Sigmoid colon (tissue), 7 donors: ENCODE measurements around the gene CTXND1. TPM values are rescaled to one million over a fixed set of nuclear protein-coding genes. Genes with fewer than 3 reads are reported as not detected.

Experiments
- DNase-seq: peaks from one replicate; pipeline ENCODE4 v3.0.0-alpha.2; 2019
- H3K27ac ChIP-seq, 4 donors: fragments of 200-600 bp; sonication (generic); one replicate each; pipeline ENCODE4 v1.5.1; 2016 to 2019; ENCODE audit warnings: mild to moderate bottlenecking in 1 of 4
- H3K27me3 ChIP-seq, 3 donors: fragments of 200-600 bp; sonication (generic); one replicate each; pipeline ENCODE4 v1.5.1; 2019; ENCODE audit warnings: mild to moderate bottlenecking in 1 of 3
- H3K36me3 ChIP-seq, 4 donors: fragments of 200-600 bp; sonication (generic); one replicate each; pipeline ENCODE4 v1.5.1; 2016 to 2019
- H3K4me1 ChIP-seq, 4 donors: fragments of 200-600 bp; sonication (generic); one replicate each; pipeline ENCODE4 v1.5.1; 2017 to 2019
- H3K4me3 ChIP-seq, 4 donors: fragments of 200-600 bp; sonication (generic); one replicate each; pipeline ENCODE4 v1.5.1; 2017 to 2019; ENCODE audit warnings: mild to moderate bottlenecking in 2 of 4, moderate library complexity in 1 of 4
- H3K9me3 ChIP-seq, 4 donors: fragments of 200-600 bp in 3 of 4; sonication (generic) in 3 of 4; one replicate each; pipeline versions ENCODE4 v1.5.1 to v1.6.1; 2013 to 2019
- EP300 ChIP-seq, 4 donors: sonication (generic); formaldehyde crosslinking; IDR thresholded peaks; one replicate each; pipeline ENCODE4 v1.6.1; 2017; ENCODE audit warnings: antibody characterized with exemption in 4 of 4
- POLR2A ChIP-seq, 2 donors: fragments of 450-650 bp; IDR thresholded peaks; one replicate each; pipeline ENCODE4 v1.6.1; 2016; ENCODE audit warnings: antibody characterized with exemption in 2 of 2, mild to moderate bottlenecking in 2 of 2, moderate library complexity in 2 of 2
- POLR2AphosphoS5 ChIP-seq, 4 donors: sonication (generic); formaldehyde crosslinking; IDR thresholded peaks; one replicate each; pipeline ENCODE4 v1.6.1; 2017; ENCODE audit warnings: antibody characterized with exemption in 4 of 4
- WGBS, 2 donors: extraction: QIAGEN DNeasy Blood & Tissue Kit; methylation state at CpG; one replicate each; pipeline ENCODE4 v1.1.7; 2013; 5-methylcytosine and 5-hydroxymethylcytosine counted together
- intact Hi-C: fragments of 100-400 bp; cut with DNase I; formaldehyde crosslinking; loops from one replicate; pipeline ENCODE4 v1.15.1; 2023
- polyA plus RNA-seq, 3 donors: library from polyadenylated mRNA; stranded (reverse); fragments of 200-250 nt; gene quantifications; one replicate each; pipeline ENCODE4 v1.2.3, GENCODE V29; 2013
- total RNA-seq, 4 donors: library from RNA; depleted of rRNA; stranded (reverse); fragments of >200 nt; gene quantifications; one replicate each; pipeline ENCODE4 v1.1.0, GENCODE V29; 2016
- TF ChIP-seq, protein P1 (sequence below), 4 experiments: fragments of 450-650 bp in 3 of 4; fragments of 200-600 bp in 1 of 4; IDR thresholded peaks; one replicate each; pipeline ENCODE4 v1.5.1; 2016 to 2019; ENCODE audit warnings: antibody characterized with exemption in 4 of 4, mild to moderate bottlenecking in 3 of 4, moderate library complexity in 2 of 4
- donor health status: healthy with polysubstance abuse.
- donor health status: Bipolar disorder and iron deficiency.
- donor health status: healthy.

Gene CTXND1
- total and polyA plus RNA-seq, 7 donors = 0.16 to 0.71 (median 0.55) TPM

DNA sequence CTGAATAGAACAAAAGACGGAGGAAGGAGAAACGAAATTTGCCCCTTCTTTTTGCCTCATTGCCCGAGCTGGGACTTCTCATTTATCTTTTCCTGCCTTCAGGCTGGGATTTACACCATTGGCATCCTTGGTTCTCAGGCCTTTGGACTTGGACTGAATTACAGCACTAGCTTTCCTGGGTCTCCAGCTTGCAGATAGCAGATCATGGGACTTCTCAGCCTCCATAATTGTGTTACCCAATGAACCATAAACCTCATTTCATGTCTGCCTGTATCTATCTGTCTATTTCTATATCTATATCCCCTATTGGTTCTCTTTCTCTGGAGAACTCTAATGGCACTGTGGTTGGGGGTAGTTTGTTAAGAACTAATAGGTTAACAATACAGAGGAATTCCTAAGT, 31.5 kb upstream of the CTXND1 start:
- no peaks in the 10 kb centered on the region for H3K36me3 ChIP-seq
- H3K9me3 ChIP-seq = no peaks in the 10 kb centered on the region
- WGBS, 2 donors = 61 to 70% methylated on average over 3 of the region's 3 CpGs
- H3K4me1 ChIP-seq = no peaks in the 10 kb centered on the region
- TF ChIP-seq, protein P1, sequence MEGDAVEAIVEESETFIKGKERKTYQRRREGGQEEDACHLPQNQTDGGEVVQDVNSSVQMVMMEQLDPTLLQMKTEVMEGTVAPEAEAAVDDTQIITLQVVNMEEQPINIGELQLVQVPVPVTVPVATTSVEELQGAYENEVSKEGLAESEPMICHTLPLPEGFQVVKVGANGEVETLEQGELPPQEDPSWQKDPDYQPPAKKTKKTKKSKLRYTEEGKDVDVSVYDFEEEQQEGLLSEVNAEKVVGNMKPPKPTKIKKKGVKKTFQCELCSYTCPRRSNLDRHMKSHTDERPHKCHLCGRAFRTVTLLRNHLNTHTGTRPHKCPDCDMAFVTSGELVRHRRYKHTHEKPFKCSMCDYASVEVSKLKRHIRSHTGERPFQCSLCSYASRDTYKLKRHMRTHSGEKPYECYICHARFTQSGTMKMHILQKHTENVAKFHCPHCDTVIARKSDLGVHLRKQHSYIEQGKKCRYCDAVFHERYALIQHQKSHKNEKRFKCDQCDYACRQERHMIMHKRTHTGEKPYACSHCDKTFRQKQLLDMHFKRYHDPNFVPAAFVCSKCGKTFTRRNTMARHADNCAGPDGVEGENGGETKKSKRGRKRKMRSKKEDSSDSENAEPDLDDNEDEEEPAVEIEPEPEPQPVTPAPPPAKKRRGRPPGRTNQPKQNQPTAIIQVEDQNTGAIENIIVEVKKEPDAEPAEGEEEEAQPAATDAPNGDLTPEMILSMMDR (IDR thresholded peaks at IDR 0.05) = no peak
- DNase-seq = no peak
- intact Hi-C loops = no loop called here
- H3K4me3 ChIP-seq = no peak overlapping the region
- H3K27ac ChIP-seq = no peak overlapping the region
- no peaks in the 10 kb centered on the region for H3K27me3 ChIP-seq

DNA sequence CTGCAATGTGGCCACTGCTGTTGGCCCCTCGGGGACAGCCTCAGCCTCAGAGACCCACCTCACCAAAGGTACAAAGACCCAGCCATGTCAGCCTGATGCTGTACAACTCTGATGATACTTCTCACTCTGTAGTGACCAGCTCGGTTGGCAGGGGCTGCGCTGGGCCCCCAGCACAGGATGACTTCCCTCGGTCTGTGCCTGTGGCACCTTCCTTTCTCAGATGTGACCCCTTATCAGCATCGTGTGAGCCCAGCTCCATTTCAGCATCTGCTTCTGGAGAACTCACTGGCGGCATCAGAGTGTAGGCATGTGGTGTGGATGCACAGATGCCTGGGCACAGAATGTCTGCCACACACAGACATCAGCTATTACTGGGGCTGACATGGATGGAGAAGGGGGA, 25.1 kb upstream of the CTXND1 start:
- no peak overlapping the region for H3K4me3 ChIP-seq
- no peaks in the 10 kb centered on the region for H3K36me3 ChIP-seq
- no peaks in the 10 kb centered on the region for H3K4me1 ChIP-seq
- WGBS, 2 donors = 85 to 88% methylated on average over 6 of the region's 6 CpGs
- no peak for DNase-seq
- intact Hi-C loops = no loop called here
- no peaks in the 10 kb centered on the region for H3K27me3 ChIP-seq
- no peak for TF ChIP-seq POLR2A (IDR thresholded peaks at IDR 0.05)
- TF ChIP-seq EP300 (IDR thresholded peaks at IDR 0.05) = no peak
- TF ChIP-seq POLR2AphosphoS5 (IDR thresholded peaks at IDR 0.05) = no peak
- TF ChIP-seq, protein P1 (IDR thresholded peaks at IDR 0.05) = no peak
- H3K27ac ChIP-seq = no peak overlapping the region
- peaks cover 0 to 3% (median 0%) of the 10 kb centered on the region in 4 donors for H3K9me3 ChIP-seq

DNA sequence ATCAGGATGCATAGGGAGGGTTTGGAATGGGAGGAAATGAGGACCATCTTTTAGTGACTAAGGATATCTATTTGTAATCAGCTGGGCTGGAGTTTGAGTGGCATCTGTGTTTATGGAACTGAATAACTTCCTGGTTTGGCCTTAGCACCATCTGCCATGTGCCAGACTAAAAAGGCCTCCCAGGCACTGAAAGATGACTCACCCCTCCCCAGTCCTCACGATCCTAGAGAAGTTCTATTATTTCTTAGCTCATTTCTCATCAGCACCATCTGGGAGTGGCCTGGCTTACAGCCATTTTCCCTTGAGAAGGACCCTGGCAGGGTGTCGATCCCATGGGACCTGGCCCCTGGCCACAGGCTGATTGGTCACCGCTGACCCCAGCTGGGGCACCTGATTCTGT, 23.9 kb upstream of the CTXND1 start:
- no peaks in the 10 kb centered on the region for H3K4me1 ChIP-seq
- no peak overlapping the region for H3K27ac ChIP-seq
- no peaks in the 10 kb centered on the region for H3K36me3 ChIP-seq
- WGBS, 2 donors = 60 to 73% methylated on average over 3 of the region's 3 CpGs
- no peak for DNase-seq
- no peak overlapping the region for H3K4me3 ChIP-seq
- intact Hi-C loops = no loop called here
- no peaks in the 10 kb centered on the region for H3K27me3 ChIP-seq
- TF ChIP-seq, protein P1 (IDR thresholded peaks at IDR 0.05) = no peak
- TF ChIP-seq POLR2AphosphoS5 (IDR thresholded peaks at IDR 0.05) = no peak
- no peak for TF ChIP-seq POLR2A (IDR thresholded peaks at IDR 0.05)
- no peak for TF ChIP-seq EP300 (IDR thresholded peaks at IDR 0.05)
- H3K9me3 ChIP-seq = peaks cover 0 to 3% (median 0%) of the 10 kb centered on the region in 4 donors

DNA sequence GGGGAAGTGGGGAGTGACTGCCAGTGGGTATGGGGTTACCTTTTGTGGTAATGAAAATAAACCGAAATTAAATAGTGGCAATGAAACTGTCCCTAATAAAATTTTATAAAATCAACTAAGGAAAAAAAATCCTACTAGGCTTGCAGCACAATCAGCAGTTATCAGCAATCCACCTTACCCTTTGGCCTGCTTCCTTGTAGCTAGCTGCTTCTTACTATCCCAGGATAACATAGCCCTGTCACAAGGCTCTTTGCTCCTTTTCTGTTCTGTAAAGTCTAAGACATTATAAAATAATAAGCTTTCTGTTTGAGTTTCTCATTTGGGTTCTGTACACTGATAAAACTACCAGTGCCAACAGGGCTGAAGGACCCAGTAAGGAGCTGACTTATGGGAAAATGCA, 23.0 kb upstream of the CTXND1 start:
- TF ChIP-seq POLR2AphosphoS5 (IDR thresholded peaks at IDR 0.05) = no peak
- no peak for TF ChIP-seq POLR2A (IDR thresholded peaks at IDR 0.05)
- TF ChIP-seq EP300 (IDR thresholded peaks at IDR 0.05) = no peak
- TF ChIP-seq, protein P1 (IDR thresholded peaks at IDR 0.05) = no peak
- H3K4me3 ChIP-seq = no peak overlapping the region
- intact Hi-C loops = no loop called here
- no peak for DNase-seq
- no peaks in the 10 kb centered on the region for H3K27me3 ChIP-seq
- H3K36me3 ChIP-seq = no peaks in the 10 kb centered on the region
- no peaks in the 10 kb centered on the region for H3K4me1 ChIP-seq
- H3K27ac ChIP-seq = no peak overlapping the region
- 27 to 70% methylated on average over 1 of the region's 1 CpG for WGBS, 2 donors
- peaks cover 0 to 3% (median 0%) of the 10 kb centered on the region in 4 donors for H3K9me3 ChIP-seq

DNA sequence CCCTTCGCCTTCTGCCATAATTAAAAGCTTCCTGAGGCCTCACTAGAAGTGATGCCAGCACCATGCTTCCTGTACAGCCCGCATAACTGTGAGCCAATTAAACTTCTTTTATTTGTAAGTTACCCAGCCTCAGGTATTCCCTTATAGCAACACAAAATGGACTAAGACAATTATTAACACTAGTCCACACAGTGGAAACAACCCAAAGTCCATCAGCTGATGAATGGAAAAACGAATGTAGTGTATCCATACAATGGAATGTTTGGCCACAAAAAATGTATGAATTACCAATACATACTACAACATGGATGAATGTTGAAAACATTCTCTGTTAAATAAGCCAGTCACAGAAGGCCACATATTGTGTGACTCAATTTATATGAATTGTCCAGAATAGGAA, 22.5 kb upstream of the CTXND1 start:
- H3K9me3 ChIP-seq = peaks cover 0 to 3% (median 0%) of the 10 kb centered on the region in 4 donors
- no peak for DNase-seq

More for the DNA sequence above, 22.5 kb upstream of the CTXND1 start:
- intact Hi-C loops = no loop called here
- no peak overlapping the region for H3K27ac ChIP-seq
- H3K4me1 ChIP-seq = no peaks in the 10 kb centered on the region
- H3K36me3 ChIP-seq = no peaks in the 10 kb centered on the region
- TF ChIP-seq POLR2AphosphoS5 (IDR thresholded peaks at IDR 0.05) = no peak
- TF ChIP-seq EP300 (IDR thresholded peaks at IDR 0.05) = no peak
- no peak for TF ChIP-seq POLR2A (IDR thresholded peaks at IDR 0.05)
- TF ChIP-seq, protein P1 (IDR thresholded peaks at IDR 0.05) = no peak
- no peaks in the 10 kb centered on the region for H3K27me3 ChIP-seq
- H3K4me3 ChIP-seq = no peak overlapping the region
- 61 to 75% methylated on average over 3 of the region's 3 CpGs for WGBS, 2 donors
